Neural crest cell (in vitro differentiated cells): Measurements from ENCODE around the gene PLA2R1. TPM values are rescaled to one million over a fixed set of nuclear protein-coding genes. Genes with fewer than 3 reads are reported as not detected.
A peak's percentile ranks its signal among the peaks of the same experiment; 100 is the strongest.

Experiments used
- DNase-seq: peaks from one replicate; pipeline ENCODE4 v3.0.0; 2021; ENCODE audit warnings: low read depth, mixed read lengths, low spot score
- H3K27ac Mint-ChIP-seq: one replicate; pipeline ENCODE4 v1.8.0; 2021; ENCODE audit warnings: mild to moderate bottlenecking, mixed read lengths; ENCODE audit not compliant: unreplicated experiment
- H3K27me3 Mint-ChIP-seq: 2 replicates; pipeline ENCODE4 v1.8.0; 2021; ENCODE audit warnings: low read depth, mild to moderate bottlenecking, mixed read lengths
- H3K36me3 Mint-ChIP-seq: 2 replicates; pipeline ENCODE4 v1.8.0; 2021; ENCODE audit warnings: low read depth, mild to moderate bottlenecking, mixed read lengths
- H3K4me1 Mint-ChIP-seq: 2 replicates; pipeline ENCODE4 v1.8.0; 2021; ENCODE audit warnings: mixed read lengths
- H3K4me3 Mint-ChIP-seq: one replicate; pipeline ENCODE4 v1.8.0; 2021; ENCODE audit warnings: mild to moderate bottlenecking, mixed read lengths
- H3K9me3 Mint-ChIP-seq: 2 replicates; pipeline ENCODE4 v1.8.0; 2021; ENCODE audit warnings: mixed read lengths
- CTCF ChIP-seq: fragments of 200-600 bp; sonication (generic); conservative IDR thresholded peaks from 2 replicates; pipeline ENCODE4 v1.5.0; 2021; ENCODE audit warnings: antibody characterized with exemption, mild to moderate bottlenecking
- total RNA-seq: library from RNA; stranded (reverse); gene quantifications from 2 replicates; pipeline ENCODE4 v1.2.1, GENCODE V29; 2021

PLA2R1 gene
- total RNA-seq, 1 donor from 2014 or later, result 0.09 TPM

- H3K27ac Mint-ChIP-seq, result no peak overlapping the region
- H3K9me3 Mint-ChIP-seq, result no peaks in the 10 kb centered on the region
- DNase-seq, result peak; percentile 83
- no peak overlapping the region for H3K4me3 Mint-ChIP-seq
- TF ChIP-seq CTCF, result peak; percentile 82
- no peaks in the 10 kb centered on the region for H3K36me3 Mint-ChIP-seq
- H3K4me1 Mint-ChIP-seq, result peaks cover 6% of the 10 kb centered on the region
- peaks cover 14% of the 10 kb centered on the region for H3K27me3 Mint-ChIP-seq
These were observed 140.5 kb downstream of the PLA2R1 start for GRCh38 chr2:159921752-159922404.

GRCh38 chr2:159916511-159916910 lies 145.9 kb downstream of the PLA2R1 start:
- no peaks in the 10 kb centered on the region for H3K36me3 Mint-ChIP-seq
- no peaks in the 10 kb centered on the region for H3K4me1 Mint-ChIP-seq

GRCh38 chr2:159913900-159914299 lies 148.5 kb downstream of the PLA2R1 start:
- no peaks in the 10 kb centered on the region for H3K4me1 Mint-ChIP-seq
- H3K36me3 Mint-ChIP-seq, result no peaks in the 10 kb centered on the region

More at GRCh38 chr2:159916511-159916910, 145.9 kb downstream of the PLA2R1 start:
- H3K27ac Mint-ChIP-seq, result no peak overlapping the region
- no peak for DNase-seq
- TF ChIP-seq CTCF, result no peak
- H3K9me3 Mint-ChIP-seq, result no peaks in the 10 kb centered on the region
- peaks cover 11% of the 10 kb centered on the region for H3K27me3 Mint-ChIP-seq
- H3K4me3 Mint-ChIP-seq, result no peak overlapping the region

GRCh38 chr2:159912580-159912979 lies 149.8 kb downstream of the PLA2R1 start:
- Mint-ChIP-seq H3K4me1 (no peaks in the 10 kb centered on the region), H3K4me3 (no peak overlapping the region), H3K27ac (no peak overlapping the region), H3K27me3 (peaks cover 7% of the 10 kb centered on the region), H3K36me3 (no peaks in the 10 kb centered on the region), H3K9me3 (no peaks in the 10 kb centered on the region)
- no peak for TF ChIP-seq CTCF
- no peak for DNase-seq

More at GRCh38 chr2:159913900-159914299, 148.5 kb downstream of the PLA2R1 start:
- Mint-ChIP-seq H3K9me3 (no peaks in the 10 kb centered on the region), H3K27me3 (peaks cover 4% of the 10 kb centered on the region), H3K4me3 (no peak overlapping the region), H3K27ac (no peak overlapping the region)
- TF ChIP-seq CTCF, result no peak
- no peak for DNase-seq

- Mint-ChIP-seq H3K27me3 (peaks cover 19% of the 10 kb centered on the region), H3K9me3 (no peaks in the 10 kb centered on the region), H3K27ac (no peak overlapping the region), H3K4me3 (no peak overlapping the region), H3K4me1 (no peaks in the 10 kb centered on the region), H3K36me3 (no peaks in the 10 kb centered on the region)
- TF ChIP-seq CTCF, result no peak
- DNase-seq, result no peak
These were observed 151.5 kb downstream of the PLA2R1 start for GRCh38 chr2:159910951-159911350.
